ENCODE data around the gene SAMMSON. TPM values are rescaled to one million over a fixed set of nuclear protein-coding genes. Genes with fewer than 3 reads are reported as not detected.
A peak's percentile ranks its signal among the peaks of the same experiment; 100 is the strongest.

SAMMSON gene
- total RNA-seq, 1 donor from 2014 or later: not detected

DNA sequence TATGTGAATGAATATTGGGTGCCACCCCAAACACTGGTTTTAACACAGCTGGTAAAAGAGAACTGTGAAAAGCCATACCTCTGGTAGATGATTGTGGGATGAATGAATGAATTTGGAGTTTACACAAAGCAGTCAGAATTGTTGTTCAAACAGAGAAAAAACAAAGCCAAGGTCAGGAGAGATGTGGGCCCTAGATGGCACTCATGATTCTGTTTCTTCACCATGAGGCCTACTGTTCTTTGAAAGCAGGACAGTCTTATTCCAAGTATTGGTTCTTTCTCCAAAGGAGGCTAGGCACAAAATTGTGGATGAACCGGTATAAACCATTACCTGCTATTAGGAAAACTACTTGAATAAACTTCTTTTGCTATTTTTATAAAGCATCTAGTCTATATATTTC lies 97.6 kb downstream of the SAMMSON start:
- Mint-ChIP-seq H3K9me3 (ENCODE audit: unreplicated experiment) (no peaks in the 10 kb centered on the region), H3K4me1 (ENCODE audit: unreplicated experiment) (no peaks in the 10 kb centered on the region), H3K27me3 (ENCODE audit: unreplicated experiment) (no peaks in the 10 kb centered on the region), H3K4me3 (ENCODE audit: unreplicated experiment) (no peak overlapping the region), H3K36me3 (ENCODE audit: low read depth, unreplicated experiment) (no peaks in the 10 kb centered on the region), H3K27ac (ENCODE audit: unreplicated experiment) (no peak overlapping the region)
- TF ChIP-seq, protein P1, sequence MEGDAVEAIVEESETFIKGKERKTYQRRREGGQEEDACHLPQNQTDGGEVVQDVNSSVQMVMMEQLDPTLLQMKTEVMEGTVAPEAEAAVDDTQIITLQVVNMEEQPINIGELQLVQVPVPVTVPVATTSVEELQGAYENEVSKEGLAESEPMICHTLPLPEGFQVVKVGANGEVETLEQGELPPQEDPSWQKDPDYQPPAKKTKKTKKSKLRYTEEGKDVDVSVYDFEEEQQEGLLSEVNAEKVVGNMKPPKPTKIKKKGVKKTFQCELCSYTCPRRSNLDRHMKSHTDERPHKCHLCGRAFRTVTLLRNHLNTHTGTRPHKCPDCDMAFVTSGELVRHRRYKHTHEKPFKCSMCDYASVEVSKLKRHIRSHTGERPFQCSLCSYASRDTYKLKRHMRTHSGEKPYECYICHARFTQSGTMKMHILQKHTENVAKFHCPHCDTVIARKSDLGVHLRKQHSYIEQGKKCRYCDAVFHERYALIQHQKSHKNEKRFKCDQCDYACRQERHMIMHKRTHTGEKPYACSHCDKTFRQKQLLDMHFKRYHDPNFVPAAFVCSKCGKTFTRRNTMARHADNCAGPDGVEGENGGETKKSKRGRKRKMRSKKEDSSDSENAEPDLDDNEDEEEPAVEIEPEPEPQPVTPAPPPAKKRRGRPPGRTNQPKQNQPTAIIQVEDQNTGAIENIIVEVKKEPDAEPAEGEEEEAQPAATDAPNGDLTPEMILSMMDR (IDR thresholded peaks at IDR 0.05; ENCODE audit: unreplicated experiment): no peak
- no peak for DNase-seq (ENCODE audit: low spot score)

DNA sequence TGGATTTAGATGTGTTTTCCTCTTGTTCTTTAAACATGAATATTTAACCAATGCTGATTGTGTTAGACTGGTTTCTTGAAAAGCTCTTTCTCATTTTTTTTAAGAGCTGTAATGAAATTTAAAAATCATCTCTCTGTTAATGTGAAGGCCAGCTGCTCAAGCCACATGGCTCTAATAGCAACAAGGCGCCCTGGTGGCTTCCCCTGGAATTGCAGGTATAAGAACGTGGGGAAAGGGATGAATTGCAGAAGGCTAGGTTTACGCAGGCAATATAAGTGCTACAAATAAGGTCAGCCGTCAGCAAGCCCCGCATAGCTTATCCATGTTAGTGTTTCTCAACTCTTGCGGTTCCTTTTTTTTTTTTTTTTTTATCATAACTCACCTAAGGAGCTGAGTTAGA lies 108.5 kb downstream of the SAMMSON start:
- peak; percentile 47 for DNase-seq (ENCODE audit: low spot score)
- no peaks in the 10 kb centered on the region for H3K9me3 Mint-ChIP-seq (ENCODE audit: unreplicated experiment)
- no peak overlapping the region for H3K27ac Mint-ChIP-seq (ENCODE audit: unreplicated experiment)
- H3K4me3 Mint-ChIP-seq (ENCODE audit: unreplicated experiment): no peak overlapping the region
- H3K36me3 Mint-ChIP-seq (ENCODE audit: low read depth, unreplicated experiment): no peaks in the 10 kb centered on the region
- no peaks in the 10 kb centered on the region for H3K4me1 Mint-ChIP-seq (ENCODE audit: unreplicated experiment)
- no peaks in the 10 kb centered on the region for H3K27me3 Mint-ChIP-seq (ENCODE audit: unreplicated experiment)
- TF ChIP-seq, protein P1 (IDR thresholded peaks at IDR 0.05; ENCODE audit: unreplicated experiment): peak; percentile 75

DNA sequence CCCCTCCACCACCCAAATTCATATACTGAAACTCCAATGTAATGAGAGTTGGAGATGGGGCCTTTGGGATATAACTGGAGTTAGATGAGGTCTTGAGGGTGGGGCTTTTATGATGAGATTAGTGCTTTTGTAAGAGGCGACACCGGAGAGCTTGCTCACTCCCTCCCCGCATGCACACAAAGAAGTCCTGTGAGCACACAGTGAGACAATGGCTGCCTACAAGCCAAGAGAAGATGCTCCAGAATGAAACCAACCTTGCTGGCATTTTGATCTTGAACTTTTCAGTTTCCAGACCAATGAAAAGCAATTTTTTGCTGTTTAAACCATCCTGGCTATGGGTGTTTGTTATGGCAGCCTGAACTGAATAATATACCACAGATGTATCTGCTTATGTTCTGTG lies 109.0 kb downstream of the SAMMSON start:
- Mint-ChIP-seq H3K4me3 (ENCODE audit: unreplicated experiment) (no peak overlapping the region), H3K36me3 (ENCODE audit: low read depth, unreplicated experiment) (no peaks in the 10 kb centered on the region), H3K27me3 (ENCODE audit: unreplicated experiment) (no peaks in the 10 kb centered on the region), H3K4me1 (ENCODE audit: unreplicated experiment) (no peaks in the 10 kb centered on the region), H3K27ac (ENCODE audit: unreplicated experiment) (no peak overlapping the region), H3K9me3 (ENCODE audit: unreplicated experiment) (no peaks in the 10 kb centered on the region)
- TF ChIP-seq, protein P1 (IDR thresholded peaks at IDR 0.05; ENCODE audit: unreplicated experiment): no peak
- DNase-seq (ENCODE audit: low spot score): no peak

DNA sequence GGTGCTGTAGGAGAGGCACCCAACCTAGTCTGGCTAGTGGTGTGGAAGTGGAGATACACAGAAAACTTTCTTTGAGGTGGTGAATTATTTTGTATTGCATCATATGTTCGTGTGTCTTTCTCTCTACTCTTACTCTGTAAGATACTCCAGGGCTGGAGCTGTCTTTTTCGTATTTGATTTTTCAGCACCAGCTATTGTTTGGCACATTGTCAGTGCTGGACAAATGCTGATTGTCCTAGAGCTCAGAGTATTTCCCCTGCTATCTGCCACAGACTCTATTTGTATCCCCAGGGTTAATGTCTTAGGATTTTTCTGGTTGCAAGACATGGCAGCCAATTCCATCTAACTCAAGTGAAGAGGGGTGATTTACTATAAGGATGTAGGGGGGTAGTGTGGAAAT lies 110.5 kb downstream of the SAMMSON start:
- Mint-ChIP-seq H3K4me1 (ENCODE audit: unreplicated experiment) (no peaks in the 10 kb centered on the region), H3K4me3 (ENCODE audit: unreplicated experiment) (no peak overlapping the region), H3K36me3 (ENCODE audit: low read depth, unreplicated experiment) (no peaks in the 10 kb centered on the region), H3K27ac (ENCODE audit: unreplicated experiment) (no peak overlapping the region), H3K27me3 (ENCODE audit: unreplicated experiment) (no peaks in the 10 kb centered on the region), H3K9me3 (ENCODE audit: unreplicated experiment) (no peaks in the 10 kb centered on the region)
- TF ChIP-seq, protein P1 (IDR thresholded peaks at IDR 0.05; ENCODE audit: unreplicated experiment): no peak
- no peak for DNase-seq (ENCODE audit: low spot score)

DNA sequence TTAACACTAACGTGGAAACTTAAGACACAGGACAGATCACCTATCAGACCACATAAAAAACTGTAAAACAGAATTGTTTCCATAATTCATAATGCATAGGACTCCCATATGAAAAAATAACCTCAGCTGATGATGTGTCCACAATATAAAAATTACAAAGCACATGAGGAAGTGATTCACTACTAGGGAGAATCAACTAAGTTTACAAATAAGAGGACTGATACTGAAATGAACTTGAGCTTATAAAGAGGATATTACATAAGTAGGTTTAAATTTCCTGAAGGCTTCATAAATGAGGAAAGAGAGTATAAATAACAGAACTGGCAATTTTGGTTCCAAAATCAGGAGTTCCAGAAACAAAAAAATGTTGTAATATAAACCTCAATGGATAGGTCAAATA lies 111.9 kb downstream of the SAMMSON start:
- Mint-ChIP-seq H3K4me3 (ENCODE audit: unreplicated experiment) (no peak overlapping the region), H3K9me3 (ENCODE audit: unreplicated experiment) (no peaks in the 10 kb centered on the region), H3K4me1 (ENCODE audit: unreplicated experiment) (no peaks in the 10 kb centered on the region), H3K27ac (ENCODE audit: unreplicated experiment) (no peak overlapping the region), H3K36me3 (ENCODE audit: low read depth, unreplicated experiment) (no peaks in the 10 kb centered on the region), H3K27me3 (ENCODE audit: unreplicated experiment) (no peaks in the 10 kb centered on the region)
- DNase-seq (ENCODE audit: low spot score): no peak
- TF ChIP-seq, protein P1 (IDR thresholded peaks at IDR 0.05; ENCODE audit: unreplicated experiment): no peak
